DOHH2 (cell line): ENCODE results near the gene DOCK1.

Experiments used
- H3F3A ChIP-seq: fragments of 200-600 bp; sonication (generic), shearing (Covaris generic); 2 replicates; pipeline ENCODE4 v1.6.0; 2016; ENCODE audit warnings: antibody characterized with exemption, mild to moderate bottlenecking; ENCODE audit not compliant: control insufficient read depth, insufficient read depth
- H3K27ac ChIP-seq: fragments of 200-600 bp; sonication (generic); 2 replicates; pipeline ENCODE4 v1.5.1; 2014; ENCODE audit warnings: low read depth, mild to moderate bottlenecking, low read length, moderate library complexity
- H3K27me3 ChIP-seq: fragments of 200-600 bp; sonication (generic); 2 replicates; pipeline ENCODE4 v1.6.1; 2014; ENCODE audit warnings: mild to moderate bottlenecking, low read length, mixed read lengths; ENCODE audit not compliant: control insufficient read depth
- H3K36me3 ChIP-seq: fragments of 200-600 bp; sonication (generic); 2 replicates; pipeline ENCODE4 v1.6.1; 2014; ENCODE audit warnings: mild to moderate bottlenecking, low read length, moderate library complexity, mixed read lengths; ENCODE audit not compliant: control insufficient read depth
- H3K4me1 ChIP-seq: fragments of 200-600 bp; sonication (generic); 2 replicates; pipeline ENCODE4 v1.6.1; 2014; ENCODE audit warnings: mild to moderate bottlenecking, low read length, mixed read lengths; ENCODE audit not compliant: control insufficient read depth
- H3K4me2 ChIP-seq: fragments of 200-600 bp; sonication (generic); 2 replicates; pipeline ENCODE4 v1.6.0; 2014; ENCODE audit warnings: mild to moderate bottlenecking, low read length, moderate library complexity
- H3K4me3 ChIP-seq: fragments of 200-600 bp; sonication (generic); 2 replicates; pipeline ENCODE4 v1.5.1; 2014; ENCODE audit warnings: mild to moderate bottlenecking, low read length, mixed read lengths
- H3K79me2 ChIP-seq: fragments of 200-600 bp; sonication (generic); 2 replicates; pipeline ENCODE4 v1.6.1; 2014; ENCODE audit warnings: mild to moderate bottlenecking, low read length, mixed read lengths; ENCODE audit not compliant: control insufficient read depth
- H3K9me2 ChIP-seq: fragments of 200-600 bp; sonication (generic); replicated peaks from 2 replicates; pipeline ENCODE4 v1.6.1; 2014; ENCODE audit warnings: mild to moderate bottlenecking, low read length, mixed read lengths; ENCODE audit not compliant: control insufficient read depth
- H3K9me3 ChIP-seq: fragments of 200-600 bp; sonication (generic); 2 replicates; pipeline ENCODE4 v1.6.1; 2014; ENCODE audit warnings: antibody characterized with exemption, low read length, mixed read lengths; ENCODE audit not compliant: control insufficient read depth, insufficient read depth
- H4K20me1 ChIP-seq: fragments of 200-600 bp; sonication (generic); 2 replicates; pipeline ENCODE4 v1.6.0; 2014; ENCODE audit warnings: low read depth, mild to moderate bottlenecking, antibody characterized with exemption, low read length, moderate library complexity; ENCODE audit not compliant: control insufficient read depth, insufficient read depth
- EZH2phosphoT487 ChIP-seq: fragments of 200-600 bp; sonication (generic); IDR thresholded peaks from 2 replicates; pipeline ENCODE4 v1.6.1; 2017; ENCODE audit warnings: borderline replicate concordance, mild to moderate bottlenecking, antibody characterized with exemption, low read length, moderate library complexity, mixed read lengths
- TF ChIP-seq, protein P1 (sequence below): fragments of 200-600 bp; sonication (generic); IDR thresholded peaks from one replicate; pipeline ENCODE4 v1.5.1; 2014; ENCODE audit warnings: antibody characterized with exemption, mild to moderate bottlenecking, low read depth, low read length; ENCODE audit not compliant: poor library complexity, severe bottlenecking

DOCK1 gene

DNA sequence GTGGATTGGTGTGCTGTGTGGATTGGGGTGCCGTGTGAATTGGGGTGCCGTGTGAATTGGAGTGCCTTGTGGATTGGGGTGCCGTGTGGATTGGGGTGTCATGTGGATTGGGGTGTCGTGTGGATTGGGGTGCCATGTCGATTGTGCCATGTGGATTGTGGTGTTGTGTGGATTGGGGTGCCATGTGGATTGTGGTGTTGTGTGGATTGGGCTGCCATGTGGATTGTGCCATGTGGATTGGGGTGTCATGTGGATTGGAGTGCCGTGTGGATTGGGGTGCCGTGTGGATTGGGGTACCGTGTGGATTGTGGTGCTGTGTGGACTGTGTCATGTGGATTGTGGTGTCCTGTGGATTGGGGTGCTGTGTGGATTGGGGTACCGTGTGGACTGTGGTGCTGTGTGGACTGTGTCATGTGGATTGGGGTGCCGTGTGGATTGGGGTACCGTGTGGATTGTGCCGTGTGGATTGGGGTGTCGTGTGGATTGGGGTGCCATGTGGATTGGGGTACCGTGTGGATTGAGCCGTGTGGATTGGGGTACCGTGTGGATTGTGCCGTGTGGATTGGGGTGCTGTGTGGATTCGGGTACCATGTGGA is 523.3 kb downstream of the DOCK1 start:
- no peaks in the 10 kb centered on the region for H3K36me3 ChIP-seq
- H3F3A ChIP-seq, result no peaks in the 10 kb centered on the region
- no peak overlapping the region for H3K4me2 ChIP-seq
- no peaks in the 10 kb centered on the region for H4K20me1 ChIP-seq
- no peaks in the 10 kb centered on the region for H3K27me3 ChIP-seq
- peaks cover 4% of the 10 kb centered on the region; the same call in 1 of the 2 replicates for H3K9me3 ChIP-seq
- TF ChIP-seq, protein P1, sequence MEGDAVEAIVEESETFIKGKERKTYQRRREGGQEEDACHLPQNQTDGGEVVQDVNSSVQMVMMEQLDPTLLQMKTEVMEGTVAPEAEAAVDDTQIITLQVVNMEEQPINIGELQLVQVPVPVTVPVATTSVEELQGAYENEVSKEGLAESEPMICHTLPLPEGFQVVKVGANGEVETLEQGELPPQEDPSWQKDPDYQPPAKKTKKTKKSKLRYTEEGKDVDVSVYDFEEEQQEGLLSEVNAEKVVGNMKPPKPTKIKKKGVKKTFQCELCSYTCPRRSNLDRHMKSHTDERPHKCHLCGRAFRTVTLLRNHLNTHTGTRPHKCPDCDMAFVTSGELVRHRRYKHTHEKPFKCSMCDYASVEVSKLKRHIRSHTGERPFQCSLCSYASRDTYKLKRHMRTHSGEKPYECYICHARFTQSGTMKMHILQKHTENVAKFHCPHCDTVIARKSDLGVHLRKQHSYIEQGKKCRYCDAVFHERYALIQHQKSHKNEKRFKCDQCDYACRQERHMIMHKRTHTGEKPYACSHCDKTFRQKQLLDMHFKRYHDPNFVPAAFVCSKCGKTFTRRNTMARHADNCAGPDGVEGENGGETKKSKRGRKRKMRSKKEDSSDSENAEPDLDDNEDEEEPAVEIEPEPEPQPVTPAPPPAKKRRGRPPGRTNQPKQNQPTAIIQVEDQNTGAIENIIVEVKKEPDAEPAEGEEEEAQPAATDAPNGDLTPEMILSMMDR, result no peak
- no peak for TF ChIP-seq EZH2phosphoT487
- no peaks in the 10 kb centered on the region for H3K79me2 ChIP-seq
- no peaks in the 10 kb centered on the region for H3K4me1 ChIP-seq
- H3K27ac ChIP-seq, result no peak overlapping the region
- no peak overlapping the region for H3K4me3 ChIP-seq
- H3K9me2 ChIP-seq, result no peaks in the 10 kb centered on the region

DNA sequence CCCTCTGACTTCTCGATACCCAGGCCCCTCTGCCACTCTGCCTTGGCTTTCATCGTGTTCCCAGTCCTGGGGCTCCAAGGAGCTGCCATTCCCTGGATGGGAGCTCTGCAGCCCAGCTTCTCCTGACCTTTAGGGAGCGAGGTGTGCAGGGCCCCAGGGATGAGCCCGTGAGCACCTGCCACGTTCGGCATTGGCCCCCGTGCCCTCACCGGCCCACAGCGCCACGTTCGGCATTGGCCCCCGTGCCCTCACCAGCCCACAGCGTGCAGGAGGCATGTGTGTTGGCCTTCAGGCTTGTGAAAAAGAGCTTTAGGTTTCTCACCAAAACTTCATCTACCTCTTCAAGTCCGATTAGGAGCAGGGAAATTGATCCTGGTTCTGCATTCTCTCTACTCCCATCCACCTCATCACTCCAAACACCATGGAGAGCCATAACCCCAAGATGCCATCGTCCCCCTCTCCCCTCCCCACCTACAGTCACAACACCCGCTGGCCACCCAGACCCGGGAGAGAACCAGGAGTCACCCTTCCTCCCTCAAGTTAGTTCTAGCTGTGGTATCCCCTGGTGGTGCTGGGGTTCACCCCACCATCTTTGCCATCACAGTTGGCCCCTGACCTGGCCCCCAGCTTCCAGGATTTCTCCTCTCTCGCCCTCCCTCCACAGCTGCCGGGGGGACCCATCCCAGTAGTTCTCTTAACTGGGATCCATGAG is 524.5 kb downstream of the DOCK1 start:
- Histone ChIP-seq H3K4me3 (no peak overlapping the region), H3K9me2 (no peaks in the 10 kb centered on the region), H3K9me3 (peaks cover 4% of the 10 kb centered on the region; the same call in 1 of the 2 replicates), H3K4me2 (no peak overlapping the region), H3K4me1 (no peaks in the 10 kb centered on the region), H3F3A (no peaks in the 10 kb centered on the region), H3K27me3 (no peaks in the 10 kb centered on the region), H3K36me3 (no peaks in the 10 kb centered on the region), H3K27ac (no peak overlapping the region), H3K79me2 (no peaks in the 10 kb centered on the region), H4K20me1 (no peaks in the 10 kb centered on the region)
- TF ChIP-seq, protein P1, result no peak
- TF ChIP-seq EZH2phosphoT487, result no peak

DNA sequence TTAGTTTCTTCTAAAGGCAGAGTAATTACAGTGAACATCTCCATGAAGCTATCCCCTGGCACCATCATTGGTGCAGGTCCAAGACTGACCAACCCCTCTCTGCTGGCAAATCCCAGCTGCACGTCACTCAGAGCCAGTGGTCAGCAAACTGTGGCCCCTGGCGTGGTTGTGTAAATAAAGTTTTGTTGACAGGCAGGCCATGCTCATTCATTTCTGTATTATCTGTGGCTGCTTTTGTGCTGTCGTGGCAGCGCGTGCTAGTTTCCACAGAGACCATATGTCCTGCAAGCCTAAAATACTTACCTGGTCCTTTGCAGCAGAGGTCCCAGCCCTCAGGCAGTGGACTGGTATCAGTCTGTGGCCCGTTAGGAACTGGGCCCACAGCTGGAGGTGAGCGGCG is 526.3 kb downstream of the DOCK1 start:
- Histone ChIP-seq H3K27me3 (no peaks in the 10 kb centered on the region), H3K9me3 (peaks cover 4% of the 10 kb centered on the region; the same call in 1 of the 2 replicates)

More for the DNA sequence above, 526.3 kb downstream of the DOCK1 start:
- Histone ChIP-seq H3K9me2 (no peaks in the 10 kb centered on the region), H3K36me3 (no peaks in the 10 kb centered on the region), H4K20me1 (no peaks in the 10 kb centered on the region), H3K4me2 (no peak overlapping the region), H3K4me3 (no peak overlapping the region), H3F3A (no peaks in the 10 kb centered on the region), H3K27ac (no peak overlapping the region), H3K79me2 (no peaks in the 10 kb centered on the region), H3K4me1 (no peaks in the 10 kb centered on the region)
- TF ChIP-seq EZH2phosphoT487, result no peak
- TF ChIP-seq, protein P1, result no peak
